ENCODE data around the gene FLNC. TPM values are rescaled to one million over a fixed set of nuclear protein-coding genes. Genes with fewer than 3 reads are reported as not detected.

The FLNC gene
- total and polyA plus RNA-seq, 2 of the 4 experiments (the other 2 are of a cell fraction): 116 to 154 TPM

GRCh38 chr7:128888756-128889095 lies 58.5 kb downstream of the FLNC start:
- no peaks in the 10 kb centered on the region for H3K36me3 ChIP-seq (ENCODE audit: control insufficient read depth, insufficient read depth, low read length)
- H3K56ac ChIP-seq (ENCODE audit: extremely low read depth, insufficient read depth, low read length): no peak overlapping the region
- H2AFZ ChIP-seq (replicated peaks; ENCODE audit: low read length, poor library complexity): no peak overlapping the region
- no peaks in the 10 kb centered on the region for H3K4me1 ChIP-seq (ENCODE audit: control insufficient read depth, insufficient read depth, low read length)
- peak overlapping the region; percentile 95 for H2BK5ac ChIP-seq (ENCODE audit: low read depth, low read length, poor library complexity, severe bottlenecking)
- BruUV-seq (replicated peaks): no TSS peak
- peaks cover 16% of the 10 kb centered on the region for H3K27me3 ChIP-seq (ENCODE audit: control insufficient read depth, insufficient read depth, low read length)
- H3K14ac ChIP-seq (replicated peaks; ENCODE audit: low read depth, low read length): no peak overlapping the region
- no peak overlapping the region for H3K9ac ChIP-seq (ENCODE audit: low read depth, low read length)
- no peak overlapping the region for H2BK120ac ChIP-seq (ENCODE audit: low read depth, low read length)
- dilution Hi-C loops (cut with HindIII; ENCODE audit: low sequenced_read_pairs, unreplicated experiment) (no loop called here), intact Hi-C loops (cut with micrococcal nuclease) (no loop called here), in situ Hi-C loops (cut with MboI; ENCODE audit: low sequenced_read_pairs) (loop anchor here (25.0 kb wide), 1 partner anchor 426 kb away; the partner anchor contains the start of gene HILPDA)
- H2AK5ac ChIP-seq (ENCODE audit: low read depth, low read length): no peak overlapping the region
- CTCF ChIA-PET: no interaction called here
- no peak overlapping the region for H3K27ac ChIP-seq (ENCODE audit: insufficient read depth, low read length)
- H3K79me1 ChIP-seq (ENCODE audit: low read depth in 1 of 2, low read length in 2 of 2): no peaks in the 10 kb centered on the region
- no peak overlapping the region for H3K4me2 ChIP-seq (ENCODE audit: low read depth, low read length)
- H2BK15ac ChIP-seq (ENCODE audit: low read depth, low read length): no peak overlapping the region
- POLR2A ChIA-PET (ENCODE audit: unreplicated experiment): no interaction called here
- no peak for ATAC-seq (ENCODE audit: low read depth)
- WGBS, 2 experiments (ENCODE audit: extremely low coverage in 2 of 2, insufficient read length in 1 of 2): 89% methylated on average over 7 of the region's 11 CpGs; no CpG with 5 or more reads in 1 of the 2 experiments
- DNase-seq: no peak
- no peak for TF ChIP-seq POLR2A (IDR thresholded peaks at IDR 0.05; ENCODE audit: low read depth, low read length)
- TF ChIP-seq ELK1 (IDR thresholded peaks at IDR 0.05; ENCODE audit: borderline replicate concordance, low read depth, low read length): no peak
- no peak for TF ChIP-seq BHLHE40 (IDR thresholded peaks at IDR 0.05; ENCODE audit: low read depth, low read length)
- TF ChIP-seq CHD1 (IDR thresholded peaks at IDR 0.05; ENCODE audit: low read depth, low read length): no peak
- no peak for TF ChIP-seq FOS (IDR thresholded peaks at IDR 0.05; ENCODE audit: low read depth, low read length)
- no peak for TF ChIP-seq SMC3 (IDR thresholded peaks at IDR 0.05; ENCODE audit: low read depth, low read length)
- TF ChIP-seq RCOR1 (IDR thresholded peaks at IDR 0.05; ENCODE audit: insufficient replicate concordance, low read length): no peak
- no peak for TF ChIP-seq CTCF (conservative IDR thresholded peaks at IDR 0.05; ENCODE audit: low read depth, low read length)
- no peak for TF ChIP-seq RFX5 (IDR thresholded peaks at IDR 0.05; ENCODE audit: low read depth, low read length)
- TF ChIP-seq MAFK (IDR thresholded peaks at IDR 0.05; ENCODE audit: low read depth, low read length): no peak
- H3K4ac ChIP-seq (ENCODE audit: low read depth, low read length): no peak overlapping the region
- H4K91ac ChIP-seq (ENCODE audit: insufficient read depth, low read depth, low read length): no peak overlapping the region
- H3K18ac ChIP-seq (ENCODE audit: low read depth, low read length): no peak overlapping the region
- no peak overlapping the region for H2BK20ac ChIP-seq (ENCODE audit: low read depth, low read length)
- no peak overlapping the region for H4K5ac ChIP-seq (ENCODE audit: low read depth, low read length)
- H3K9me1 ChIP-seq (ENCODE audit: insufficient read depth, low read length): no peaks in the 10 kb centered on the region
- H3K23ac ChIP-seq (ENCODE audit: low read depth, low read length): no peak overlapping the region
- H4K8ac ChIP-seq (ENCODE audit: low read depth in 2 of 2, low read length in 2 of 2): no peak overlapping the region
- H3K9me3 ChIP-seq (ENCODE audit: control insufficient read depth, insufficient read depth, low read length): no peaks in the 10 kb centered on the region
- no peak overlapping the region for H2AK9ac ChIP-seq (replicated peaks; ENCODE audit: low read depth, low read length, poor library complexity)
- H4K20me1 ChIP-seq (ENCODE audit: insufficient read depth, low read length): peaks cover 4% of the 10 kb centered on the region; the same call in 1 of the 2 replicates
- no peak overlapping the region for H3K4me3 ChIP-seq (ENCODE audit: insufficient read depth, low read depth, low read length)

All from IMR-90 (cell line).